HG02981 (cell line): ENCODE data around the gene MRPS17.
"Not testable (repeated sequence)": the region's sequence is repeated elsewhere in the genome, so short reads cannot be mapped to it uniquely, and the experiment has no call there.

ENCODE experiments used
- ATAC-seq: cut with Tn5 transposase; IDR thresholded peaks from one replicate; pipeline ENCODE4 v1.9.1; 2021; ENCODE audit warnings: mild to moderate bottlenecking, moderate library complexity; ENCODE audit not compliant: unreplicated experiment

MRPS17 gene

GRCh38 chr7:55951637-55952351, at the start of gene MRPS17:
Gene MRPS17 (plus strand): TSS chr7:55951877. CDS start chr7:55953196, 1,319 bp downstream.
- ATAC-seq = peak; percentile 100

GRCh38 chr7:55903985-55904759, 47.5 kb upstream of the MRPS17 start:
- ATAC-seq = peak; percentile 99

GRCh38 chr7:55912748-55913158, 38.9 kb upstream of the MRPS17 start:
- ATAC-seq = no peak

- no peak for ATAC-seq
These were observed 33.9 kb upstream of the MRPS17 start for GRCh38 chr7:55917771-55918170.

- ATAC-seq = no peak
These were observed 23.5 kb upstream of the MRPS17 start for GRCh38 chr7:55928006-55928767.

GRCh38 chr7:55931421-55932151, 20.1 kb upstream of the MRPS17 start:
- ATAC-seq = no peak

GRCh38 chr7:55939514-55940123, 12.1 kb upstream of the MRPS17 start:
- ATAC-seq = no peak

GRCh38 chr7:55946545-55946944, 5.1 kb upstream of the MRPS17 start:
- no peak for ATAC-seq

GRCh38 chr7:55952352-55952671, 635 bp downstream of the MRPS17 start:
- ATAC-seq = not testable (repeated sequence)

GRCh38 chr7:55953707-55954475, 2.2 kb downstream of the MRPS17 start:
- ATAC-seq = no peak

- ATAC-seq = no peak
These were observed 5.5 kb downstream of the MRPS17 start for GRCh38 chr7:55957190-55957589.

- no peak for ATAC-seq
These were observed 10.3 kb downstream of the MRPS17 start for GRCh38 chr7:55962014-55962413.

GRCh38 chr7:55963584-55964168, 12.0 kb downstream of the MRPS17 start:
- no peak for ATAC-seq

- ATAC-seq = peak; percentile 87
These were observed 12.8 kb downstream of the MRPS17 start, which contains the start of gene NIPSNAP2 for GRCh38 chr7:55964261-55965099. Gene NIPSNAP2 (plus strand): TSS chr7:55964585. CDS start chr7:55964610, 25 bp downstream.

- ATAC-seq = no peak
These were observed 13.4 kb downstream of the MRPS17 start for GRCh38 chr7:55965100-55965470.

GRCh38 chr7:55965805-55966421, 14.2 kb downstream of the MRPS17 start:
- no peak for ATAC-seq

- ATAC-seq = no peak
These were observed 15.2 kb downstream of the MRPS17 start for GRCh38 chr7:55966851-55967250.

GRCh38 chr7:55969391-55969790, 17.7 kb downstream of the MRPS17 start:
- ATAC-seq = no peak
